Endothelial cell of umbilical vein (primary cell): ENCODE results near the gene SLA2. TPM values are rescaled to one million over a fixed set of nuclear protein-coding genes. Genes with fewer than 3 reads are reported as not detected.

Source experiments
- BruUV-seq: library from RNA; stranded (reverse); fragments of 400-500 nt; replicated peaks from 2 replicates; lab custom pipeline; 2021; lab: Mats Ljungman, UMichigan
- CTCF ChIA-PET: fragments of 300-600, 350-600 bp; sonication (Branson Sonifier 250); formaldehyde crosslinking; loops from one replicate; lab custom pipeline; 2021; ENCODE audit warnings: antibody characterized with exemption, inconsistent platforms; lab: Charles Lee
- POLR2A ChIA-PET: fragments of 300-600, 350-600 bp; sonication (Branson Sonifier 250); formaldehyde crosslinking; loops from one replicate; lab custom pipeline; 2021; ENCODE audit warnings: antibody characterized with exemption, inconsistent platforms; lab: Charles Lee
- DNase-seq: peaks from one replicate; pipeline ENCODE4 v3.0.0-alpha.2; 2011; ENCODE audit warnings: low read depth, low spot score
- FAIRE-seq: peaks from 2 replicates; lab custom pipeline; 2011; peaks lifted over from hg19 to GRCh38; lab: Jason Lieb, UNC
- H2AFZ ChIP-seq: 2 replicates; pipeline ENCODE4 v1.6.0; 2012; ENCODE audit warnings: low read depth, low read length, control low read depth, inconsistent platforms
- H3K27ac ChIP-seq: 2 replicates; pipeline ENCODE4 v1.5.1; 2011; ENCODE audit warnings: low read depth, mild to moderate bottlenecking, control low read depth, low read length, moderate library complexity; ENCODE audit not compliant: insufficient read depth
- H3K27me3 ChIP-seq, 2 experiments: 2 replicates each; pipeline versions ENCODE4 v1.6.0 to v1.6.1; 2011; ENCODE audit warnings: low read length in 2 of 2, mixed read lengths in 1 of 2; ENCODE audit not compliant: control insufficient read depth in 2 of 2, insufficient read depth in 2 of 2
- H3K36me3 ChIP-seq, 2 experiments: 2 replicates in 1 of 2; 3 replicates in 1 of 2; pipeline ENCODE4 v1.5.1; 2011; ENCODE audit warnings: low read length in 2 of 2, mild to moderate bottlenecking in 1 of 2, moderate library complexity in 1 of 2; ENCODE audit not compliant: control insufficient read depth in 2 of 2, insufficient read depth in 2 of 2; ENCODE audit errors: extremely low read depth in 1 of 2
- H3K4me1 ChIP-seq: 3 replicates; pipeline ENCODE4 v1.5.1; 2011; ENCODE audit warnings: mild to moderate bottlenecking, low read length; ENCODE audit not compliant: control insufficient read depth, insufficient read depth; ENCODE audit errors: extremely low read depth
- H3K4me2 ChIP-seq: 2 replicates; pipeline ENCODE4 v1.6.1; 2011; ENCODE audit warnings: low read length, control low read depth, mixed read lengths; ENCODE audit not compliant: insufficient read depth
- H3K4me3 ChIP-seq, 3 experiments: fragments of 200-600 bp in 1 of 3; sonication (generic), shearing (Covaris generic) in 1 of 3; replicated peaks in 1 of 3; 2 replicates each; pipeline ENCODE4 v1.5.1; 2011 to 2016; ENCODE audit warnings: control low read depth in 3 of 3, low read length in 3 of 3, mild to moderate bottlenecking in 2 of 3, inconsistent platforms in 1 of 3, low read depth in 1 of 3, moderate library complexity in 1 of 3; ENCODE audit not compliant: insufficient read depth in 1 of 3
- H3K79me2 ChIP-seq: 2 replicates; pipeline ENCODE4 v1.6.0; 2012; ENCODE audit warnings: low read length, inconsistent platforms; ENCODE audit not compliant: control insufficient read depth, insufficient read depth
- H3K9ac ChIP-seq: replicated peaks from 2 replicates; pipeline ENCODE3; 2011; ENCODE audit warnings: low read length, control low read depth; ENCODE audit not compliant: insufficient read depth; ENCODE audit errors: extremely low read depth
- H3K9me1 ChIP-seq: replicated peaks from 3 replicates; pipeline ENCODE4 v1.6.0; 2011; ENCODE audit warnings: mild to moderate bottlenecking, low read length; ENCODE audit not compliant: control insufficient read depth, insufficient read depth; ENCODE audit errors: extremely low read depth
- H3K9me3 ChIP-seq: replicated peaks from 2 replicates; pipeline ENCODE4 v1.5.1; 2012; ENCODE audit warnings: low read length, inconsistent platforms; ENCODE audit not compliant: control insufficient read depth, insufficient read depth
- H4K20me1 ChIP-seq: replicated peaks from 2 replicates; pipeline ENCODE3; 2011; ENCODE audit warnings: mild to moderate bottlenecking, low read length; ENCODE audit not compliant: control insufficient read depth, insufficient read depth; ENCODE audit errors: extremely low read depth
- CTCF ChIP-seq, 2 donors: IDR thresholded peaks; 1 replicate in 1 of 2; 2 replicates in 1 of 2; pipeline ENCODE4 v1.5.1; 2011; ENCODE audit warnings: low read length in 2 of 2, mild to moderate bottlenecking in 2 of 2, moderate library complexity in 2 of 2, control low read depth in 1 of 2, inconsistent platforms in 1 of 2, low read depth in 1 of 2; ENCODE audit not compliant: insufficient read depth in 1 of 2; ENCODE audit errors: extremely low read depth in 1 of 2
- EZH2 ChIP-seq: IDR thresholded peaks from 2 replicates; pipeline ENCODE4 v1.6.1; 2012; ENCODE audit warnings: borderline replicate concordance, low read depth, mild to moderate bottlenecking, moderate library complexity, low read length, inconsistent platforms; ENCODE audit not compliant: severe bottlenecking
- FOS ChIP-seq: IDR thresholded peaks from 2 replicates; pipeline ENCODE4 v1.6.1; 2011; ENCODE audit warnings: mild to moderate bottlenecking, low read length, moderate library complexity, borderline replicate concordance; ENCODE audit not compliant: insufficient read depth
- GATA2 ChIP-seq: IDR thresholded peaks from 2 replicates; pipeline ENCODE4 v1.7.0; 2011; ENCODE audit warnings: low read depth, mild to moderate bottlenecking, moderate library complexity, mixed read lengths, low read length; ENCODE audit not compliant: insufficient read length, insufficient read depth
- JUN ChIP-seq: IDR thresholded peaks from 2 replicates; pipeline ENCODE4 v1.6.1; 2011; ENCODE audit warnings: borderline replicate concordance, low read depth; ENCODE audit not compliant: insufficient read length, insufficient read depth
- MAX ChIP-seq: IDR thresholded peaks from 2 replicates; pipeline ENCODE4 v1.6.1; 2011; ENCODE audit not compliant: insufficient read depth, insufficient read length
- MYC ChIP-seq: IDR thresholded peaks from one replicate; pipeline ENCODE4 v1.6.1; 2011; ENCODE audit warnings: mild to moderate bottlenecking, low read depth, low read length
- POLR2A ChIP-seq: IDR thresholded peaks from 2 replicates; pipeline ENCODE4 v1.6.1; 2012; ENCODE audit warnings: low read depth, mild to moderate bottlenecking, control low read depth, low read length
- POLR2AphosphoS5 ChIP-seq: IDR thresholded peaks from 2 replicates; pipeline ENCODE4 v1.6.1; 2012; ENCODE audit warnings: low read depth, mild to moderate bottlenecking, control low read depth, low read length, moderate library complexity; ENCODE audit not compliant: insufficient read depth
- dilution Hi-C: fragments of 300-500 bp; cut with MboI; formaldehyde crosslinking; loops from one replicate; pipeline ENCODE4 v1.15.0; 2019; ENCODE audit warnings: low sequenced_read_pairs; ENCODE audit not compliant: extremely low pct_ligation_motif_present
- intact Hi-C: fragments of 100-400 bp; cut with micrococcal nuclease; formaldehyde crosslinking; loops from one replicate; pipeline ENCODE4 v1.10.0; 2022
- polyA plus RNA-seq, 4 experiments: library from polyadenylated mRNA; depleted of rRNA in 3 of 4; stranded (reverse) in 3 of 4; unstranded in 1 of 4; fragments of >200 nt; gene quantifications; 2 replicates each; pipeline versions ENCODE4 v1.2.1 to v1.2.3, GENCODE V29; 2011 to 2012; ENCODE audit warnings: missing spikeins in 1 of 4
- total RNA-seq: library from RNA; stranded (reverse); gene quantifications from 2 replicates; pipeline ENCODE4 v1.2.3, GENCODE V29; 2021

Gene SLA2
- total and polyA plus RNA-seq, 2 donors (not counting 3 experiments of a cell fraction or from before 2014, with no cell fraction given), result not detected

GRCh38 chr20:36614781-36615557 is 31.0 kb downstream of the SLA2 start:
- intact Hi-C loops, result no loop called here
- CTCF ChIA-PET, result interaction anchor here (0.8 to 4.6 kb wide), 6 partner anchors 9 to 304 kb away, joined by 3 to 30 read pairs (median 4); partner anchors contain the start of gene RAB5IF
- POLR2A ChIA-PET, result no interaction called here
- dilution Hi-C loops, result no loop called here
- DNase-seq (no peak), FAIRE-seq (no peak)
- TF ChIP-seq CTCF (IDR thresholded peaks at IDR 0.05; ENCODE audit: extremely low read depth in 1 of 2, insufficient read depth in 1 of 2, low read depth in 1 of 2, low read length in 2 of 2) (no peak), JUN (no peak), MAX (no peak), EZH2 (no peak), GATA2 (no peak), FOS (no peak), POLR2AphosphoS5 (no peak), MYC (no peak), POLR2A (no peak)
- no peaks in the 10 kb centered on the region for H3K27me3 ChIP-seq
- no peaks in the 10 kb centered on the region for H3K4me1 ChIP-seq
- no peaks in the 10 kb centered on the region for H3K9me1 ChIP-seq
- H3K9ac ChIP-seq, result no peak overlapping the region
- peaks cover 5 to 28% of the 10 kb centered on the region in 2 experiments for H3K36me3 ChIP-seq
- H3K4me3 ChIP-seq, result no peak overlapping the region
- H3K79me2 ChIP-seq, result no peaks in the 10 kb centered on the region
- H3K9me3 ChIP-seq, result no peaks in the 10 kb centered on the region
- no peak overlapping the region for H2AFZ ChIP-seq
- H4K20me1 ChIP-seq, result no peaks in the 10 kb centered on the region
- H3K4me2 ChIP-seq, result no peak overlapping the region
- no TSS peak for BruUV-seq
- no peak overlapping the region for H3K27ac ChIP-seq
